Neural progenitor cell (in vitro differentiated cells): ENCODE results near the gene TYRO3. TPM values are rescaled to one million over a fixed set of nuclear protein-coding genes. Genes with fewer than 3 reads are reported as not detected.

ENCODE experiments used
- DNase-seq: peaks from one replicate; pipeline ENCODE4 v3.0.0-alpha.2; 2016; ENCODE audit warnings: low spot score
- H2AFZ ChIP-seq: fragments of 200-600 bp; sonication (generic); replicated peaks from 2 replicates; pipeline ENCODE4 v1.6.1; 2016; ENCODE audit warnings: antibody characterized with exemption
- H3F3A ChIP-seq: fragments of 200-600 bp; sonication (generic); 2 replicates; pipeline ENCODE4 v1.6.1; 2016; ENCODE audit warnings: antibody characterized with exemption, low read depth
- H3K27ac ChIP-seq: fragments of 200-600 bp; sonication (generic); 2 replicates; pipeline ENCODE4 v1.5.1; 2016; ENCODE audit warnings: mild to moderate bottlenecking
- H3K27me3 ChIP-seq: fragments of 200-600 bp; sonication (generic); 2 replicates; pipeline ENCODE4 v1.6.1; 2016; ENCODE audit warnings: mild to moderate bottlenecking, moderate library complexity
- H3K36me3 ChIP-seq: fragments of 200-600 bp; sonication (generic); 2 replicates; pipeline ENCODE4 v1.5.1; 2016
- H3K4me1 ChIP-seq: fragments of 200-600 bp; sonication (generic); 2 replicates; pipeline ENCODE4 v1.6.1; 2016; ENCODE audit warnings: mixed run types
- H3K4me2 ChIP-seq: fragments of 200-600 bp; sonication (generic); 2 replicates; pipeline ENCODE4 v1.6.1; 2016
- H3K4me3 ChIP-seq: fragments of 200-600 bp; sonication (generic); 2 replicates; pipeline ENCODE4 v1.5.1; 2016
- H3K79me2 ChIP-seq: fragments of 200-600 bp; sonication (generic); 2 replicates; pipeline ENCODE4 v1.6.1; 2016; ENCODE audit warnings: low read depth
- H3K9ac ChIP-seq: fragments of 200-600 bp; sonication (generic); 2 replicates; pipeline ENCODE4 v1.6.1; 2016
- H3K9me3 ChIP-seq: fragments of 200-600 bp; sonication (generic); 2 replicates; pipeline ENCODE4 v1.5.1; 2016; ENCODE audit warnings: low read depth
- H4K20me1 ChIP-seq: fragments of 200-600 bp; sonication (generic); 2 replicates; pipeline ENCODE4 v1.6.1; 2016; ENCODE audit warnings: low read depth
- H3K27ac Mint-ChIP-seq: 3 replicates; pipeline ENCODE4 v1.8.0; 2021; ENCODE audit warnings: mixed read lengths
- H3K27me3 Mint-ChIP-seq: 2 replicates; pipeline ENCODE4 v1.8.0; 2022; ENCODE audit warnings: low read depth, mild to moderate bottlenecking, inconsistent platforms, moderate library complexity, mixed read lengths; ENCODE audit not compliant: insufficient read depth
- H3K36me3 Mint-ChIP-seq: 3 replicates; pipeline ENCODE4 v1.8.0; 2021; ENCODE audit warnings: mixed read lengths
- H3K4me1 Mint-ChIP-seq: 3 replicates; pipeline ENCODE4 v1.8.0; 2021; ENCODE audit warnings: mixed read lengths
- H3K4me3 Mint-ChIP-seq: 3 replicates; pipeline ENCODE4 v1.8.0; 2021; ENCODE audit warnings: mild to moderate bottlenecking, moderate library complexity, mixed read lengths
- H3K9me3 Mint-ChIP-seq: 3 replicates; pipeline ENCODE4 v1.8.0; 2020; ENCODE audit warnings: mixed read lengths
- EZH2 ChIP-seq: fragments of 200-600 bp; sonication (generic); IDR thresholded peaks from 2 replicates; pipeline ENCODE4 v1.6.1; 2017; ENCODE audit warnings: antibody characterized with exemption, mild to moderate bottlenecking, moderate library complexity
- EZH2phosphoT487 ChIP-seq: fragments of 200-600 bp; sonication (generic); IDR thresholded peaks from 2 replicates; pipeline ENCODE4 v1.6.1; 2017; ENCODE audit warnings: antibody characterized with exemption
- total RNA-seq: library from RNA; depleted of rRNA; stranded (reverse); fragments of >200 nt; gene quantifications from 2 replicates; pipeline ENCODE4 v1.2.3, GENCODE V29; 2015; ENCODE audit warnings: low replicate concordance
- TF ChIP-seq, protein P1 (sequence below): fragments of 200-600 bp; sonication (generic); IDR thresholded peaks from 2 replicates; pipeline ENCODE4 v1.5.1; 2017; ENCODE audit warnings: antibody characterized with exemption, mild to moderate bottlenecking

TYRO3 gene
- total RNA-seq, 1 donor from 2014 or later: 59.1 TPM

DNA sequence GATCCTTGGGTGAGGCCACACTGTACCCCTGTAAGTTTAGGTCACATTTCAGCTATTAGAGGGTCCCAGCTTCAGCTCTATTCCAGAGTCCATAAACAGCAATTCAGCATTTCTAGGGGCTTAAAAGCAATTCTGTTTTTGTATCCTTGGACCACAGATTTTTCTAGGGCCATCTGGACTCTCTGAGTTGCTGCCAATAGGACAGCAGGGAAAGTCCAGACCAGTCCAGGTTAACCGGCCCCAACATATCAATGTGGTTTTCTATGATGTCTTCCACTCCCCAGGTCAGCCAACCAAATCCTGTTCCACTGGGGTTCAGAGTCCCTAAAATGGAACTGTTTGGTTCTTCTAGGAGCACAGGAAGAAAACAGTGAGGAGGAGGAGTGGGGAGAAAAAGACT lies 40.0 kb downstream of the TYRO3 start:
- TF ChIP-seq EZH2phosphoT487: no peak
- TF ChIP-seq, protein P1, sequence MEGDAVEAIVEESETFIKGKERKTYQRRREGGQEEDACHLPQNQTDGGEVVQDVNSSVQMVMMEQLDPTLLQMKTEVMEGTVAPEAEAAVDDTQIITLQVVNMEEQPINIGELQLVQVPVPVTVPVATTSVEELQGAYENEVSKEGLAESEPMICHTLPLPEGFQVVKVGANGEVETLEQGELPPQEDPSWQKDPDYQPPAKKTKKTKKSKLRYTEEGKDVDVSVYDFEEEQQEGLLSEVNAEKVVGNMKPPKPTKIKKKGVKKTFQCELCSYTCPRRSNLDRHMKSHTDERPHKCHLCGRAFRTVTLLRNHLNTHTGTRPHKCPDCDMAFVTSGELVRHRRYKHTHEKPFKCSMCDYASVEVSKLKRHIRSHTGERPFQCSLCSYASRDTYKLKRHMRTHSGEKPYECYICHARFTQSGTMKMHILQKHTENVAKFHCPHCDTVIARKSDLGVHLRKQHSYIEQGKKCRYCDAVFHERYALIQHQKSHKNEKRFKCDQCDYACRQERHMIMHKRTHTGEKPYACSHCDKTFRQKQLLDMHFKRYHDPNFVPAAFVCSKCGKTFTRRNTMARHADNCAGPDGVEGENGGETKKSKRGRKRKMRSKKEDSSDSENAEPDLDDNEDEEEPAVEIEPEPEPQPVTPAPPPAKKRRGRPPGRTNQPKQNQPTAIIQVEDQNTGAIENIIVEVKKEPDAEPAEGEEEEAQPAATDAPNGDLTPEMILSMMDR: no peak
- TF ChIP-seq EZH2: no peak
- Histone ChIP-seq H4K20me1 (no peaks in the 10 kb centered on the region), H3K27ac (no peak overlapping the region), H3K4me1 (peaks cover 2% of the 10 kb centered on the region), H2AFZ (no peak overlapping the region), H3K27me3 (no peaks in the 10 kb centered on the region), H3K79me2 (no peaks in the 10 kb centered on the region), H3K36me3 (no peaks in the 10 kb centered on the region), H3K9ac (no peak overlapping the region), H3K9me3 (no peaks in the 10 kb centered on the region), H3F3A (no peaks in the 10 kb centered on the region), H3K4me3 (no peak overlapping the region), H3K4me2 (no peak overlapping the region)
- no peaks in the 10 kb centered on the region for H3K4me1 Mint-ChIP-seq
- DNase-seq: no peak
- no peak overlapping the region for H3K27ac Mint-ChIP-seq
- peaks cover 12% of the 10 kb centered on the region for H3K27me3 Mint-ChIP-seq
- no peaks in the 10 kb centered on the region for H3K36me3 Mint-ChIP-seq
- H3K9me3 Mint-ChIP-seq: no peaks in the 10 kb centered on the region
- H3K4me3 Mint-ChIP-seq: no peak overlapping the region

DNA sequence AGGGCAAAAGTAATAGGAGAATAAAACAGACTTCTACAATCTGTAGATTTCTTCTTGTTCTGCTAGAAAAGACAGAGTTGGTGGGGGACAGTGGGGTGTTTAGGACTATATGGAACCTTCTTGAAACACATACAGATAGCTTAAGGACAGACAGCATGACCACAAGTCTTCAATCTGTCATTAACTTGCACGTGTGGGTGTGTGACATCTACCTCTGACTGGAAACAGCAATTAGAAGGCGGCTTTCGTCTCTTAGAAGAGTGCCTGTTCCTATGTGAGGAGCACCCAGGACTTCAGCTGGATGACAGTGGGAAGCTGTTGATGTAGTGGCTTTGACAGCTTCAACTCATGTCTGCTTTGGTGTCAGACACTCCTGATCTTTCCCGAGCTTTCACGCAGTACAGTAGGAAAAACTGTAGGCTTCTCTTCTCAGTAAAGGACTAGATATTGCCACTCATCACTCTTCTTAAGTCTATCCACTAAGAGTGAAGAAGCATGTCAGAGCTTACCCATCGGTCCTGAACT lies 44.5 kb downstream of the TYRO3 start:
- Mint-ChIP-seq H3K4me3 (no peak overlapping the region), H3K36me3 (no peaks in the 10 kb centered on the region), H3K9me3 (no peaks in the 10 kb centered on the region), H3K27me3 (peaks cover 7% of the 10 kb centered on the region), H3K27ac (no peak overlapping the region), H3K4me1 (peaks cover 3% of the 10 kb centered on the region)
- Histone ChIP-seq H4K20me1 (no peaks in the 10 kb centered on the region), H3K4me1 (peaks cover 6% of the 10 kb centered on the region), H3K9me3 (no peaks in the 10 kb centered on the region), H3K9ac (no peak overlapping the region), H3F3A (no peaks in the 10 kb centered on the region), H3K4me3 (no peak overlapping the region), H3K27ac (no peak overlapping the region), H2AFZ (peak overlapping the region; percentile 76), H3K27me3 (no peaks in the 10 kb centered on the region), H3K79me2 (no peaks in the 10 kb centered on the region), H3K36me3 (no peaks in the 10 kb centered on the region), H3K4me2 (peak overlapping the region; percentile 55)
- DNase-seq: no peak
- TF ChIP-seq EZH2 (no peak), EZH2phosphoT487 (no peak)
- TF ChIP-seq, protein P1: no peak

DNA sequence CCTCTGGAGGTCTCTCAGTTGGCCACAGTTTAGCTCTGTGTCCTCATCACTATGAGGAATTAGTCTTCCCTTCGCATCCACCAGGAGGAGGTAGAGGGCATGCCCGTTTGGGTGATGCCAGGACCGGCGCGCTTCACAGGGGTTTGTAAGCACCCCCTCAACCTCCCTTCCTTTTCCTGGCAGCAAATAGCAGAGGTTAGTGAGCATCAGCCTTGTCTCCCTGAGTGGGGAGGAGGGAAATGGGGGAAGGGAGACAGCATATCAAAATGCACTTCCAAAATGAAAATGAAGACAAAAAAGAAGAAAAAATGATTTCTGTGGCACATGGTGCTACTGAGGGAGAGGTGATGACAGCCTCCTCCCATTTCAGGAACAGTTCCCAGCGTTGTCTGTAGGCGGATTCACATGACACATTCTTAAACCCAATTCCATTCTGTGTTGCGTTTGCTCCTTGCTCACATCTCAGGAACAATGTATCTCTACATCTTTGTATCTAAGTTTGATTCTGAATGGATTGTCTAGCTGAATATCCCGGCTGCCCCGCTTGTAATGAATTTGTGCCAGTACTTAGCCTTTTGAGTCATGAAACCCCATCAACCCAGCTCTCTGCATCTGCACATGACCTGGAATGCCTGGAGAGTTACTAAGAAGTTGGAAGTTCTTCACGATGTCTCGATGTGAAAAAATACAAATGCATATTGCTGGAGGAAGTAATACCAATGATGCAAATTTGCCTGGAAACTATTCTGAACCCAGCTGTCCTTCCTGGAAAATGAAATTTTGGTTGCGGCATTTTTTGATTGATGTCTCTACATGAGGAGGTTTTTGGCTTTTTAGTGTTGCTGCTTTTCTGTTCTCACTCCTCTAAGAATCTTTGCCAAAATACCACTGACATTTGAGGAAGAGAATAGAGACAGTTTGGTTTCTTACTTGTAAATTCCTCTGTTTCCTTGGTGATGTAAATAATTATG lies 45.2 kb downstream of the TYRO3 start:
- Mint-ChIP-seq H3K27ac (no peak overlapping the region), H3K4me3 (no peak overlapping the region), H3K4me1 (peaks cover 3% of the 10 kb centered on the region), H3K36me3 (no peaks in the 10 kb centered on the region), H3K27me3 (peaks cover 5% of the 10 kb centered on the region), H3K9me3 (no peaks in the 10 kb centered on the region)
- Histone ChIP-seq H3K4me1 (peaks cover 6% of the 10 kb centered on the region), H3K4me3 (no peak overlapping the region), H3K4me2 (peak overlapping the region; percentile 55), H2AFZ (peak overlapping the region; percentile 76), H3K27ac (no peak overlapping the region), H3K27me3 (no peaks in the 10 kb centered on the region), H4K20me1 (no peaks in the 10 kb centered on the region), H3K9me3 (no peaks in the 10 kb centered on the region), H3K36me3 (no peaks in the 10 kb centered on the region), H3F3A (no peaks in the 10 kb centered on the region), H3K79me2 (no peaks in the 10 kb centered on the region), H3K9ac (no peak overlapping the region)
- peak; percentile 88 for DNase-seq
- TF ChIP-seq, protein P1: peak; percentile 79
- TF ChIP-seq EZH2: no peak
